ENCODE data around the gene GPANK1.

GPANK1 gene

DNA sequence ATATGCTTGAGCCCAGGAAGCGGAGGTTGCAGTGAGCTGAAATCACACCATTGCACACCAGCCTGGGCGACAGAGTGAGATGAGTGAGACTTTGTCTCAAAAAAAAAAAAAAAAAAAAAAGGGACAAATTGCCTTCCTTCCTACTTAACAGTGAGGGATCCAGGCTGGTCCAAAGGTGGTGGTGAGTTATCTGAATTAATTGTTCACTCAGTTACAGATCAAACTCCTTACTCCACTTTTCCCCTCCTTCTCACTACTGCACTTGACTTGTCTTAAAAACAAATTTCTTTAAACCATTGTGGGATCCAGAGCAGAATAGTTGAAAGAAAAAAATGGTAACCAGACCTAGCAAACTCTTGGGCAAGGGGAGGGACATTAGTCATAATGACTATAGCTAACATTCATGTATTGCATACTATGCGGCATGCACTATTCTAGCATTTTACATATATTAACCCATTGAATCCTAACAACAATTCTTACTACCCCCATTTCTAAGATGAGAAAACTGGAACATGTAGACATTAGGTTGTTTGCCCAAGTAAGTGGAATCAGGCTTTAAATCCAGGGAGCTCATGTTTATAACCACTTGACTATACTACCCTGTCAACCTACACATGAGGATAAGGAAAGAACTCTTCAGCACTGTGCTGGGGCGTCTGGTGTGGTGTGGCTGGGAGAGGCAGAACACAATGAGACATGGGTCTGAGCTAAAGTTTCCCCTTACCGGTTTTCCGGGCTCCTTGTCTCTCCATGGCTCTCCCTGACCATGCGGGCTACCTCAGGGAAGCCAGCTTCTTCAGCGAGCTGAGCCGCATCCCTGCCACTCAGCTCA lies 1.5 kb downstream of the GPANK1 start:
- Histone ChIP-seq H3K27ac (replicated peaks) (no peak overlapping the region; the same call in 1 of the 2 replicates), H3K27me3 (ENCODE audit: insufficient read depth, poor library complexity, severe bottlenecking) (no peaks in the 10 kb centered on the region), H3K4me3 (replicated peaks; ENCODE audit: insufficient read depth, low read length) (peak overlapping the region; percentile 85)
- DNase-seq (ENCODE audit: low read depth in 1 of 2, low spot score in 1 of 2), result no peak
- no peak for TF ChIP-seq GABPA (IDR thresholded peaks at IDR 0.05; ENCODE audit: low read depth)
- TF ChIP-seq, protein P1, sequence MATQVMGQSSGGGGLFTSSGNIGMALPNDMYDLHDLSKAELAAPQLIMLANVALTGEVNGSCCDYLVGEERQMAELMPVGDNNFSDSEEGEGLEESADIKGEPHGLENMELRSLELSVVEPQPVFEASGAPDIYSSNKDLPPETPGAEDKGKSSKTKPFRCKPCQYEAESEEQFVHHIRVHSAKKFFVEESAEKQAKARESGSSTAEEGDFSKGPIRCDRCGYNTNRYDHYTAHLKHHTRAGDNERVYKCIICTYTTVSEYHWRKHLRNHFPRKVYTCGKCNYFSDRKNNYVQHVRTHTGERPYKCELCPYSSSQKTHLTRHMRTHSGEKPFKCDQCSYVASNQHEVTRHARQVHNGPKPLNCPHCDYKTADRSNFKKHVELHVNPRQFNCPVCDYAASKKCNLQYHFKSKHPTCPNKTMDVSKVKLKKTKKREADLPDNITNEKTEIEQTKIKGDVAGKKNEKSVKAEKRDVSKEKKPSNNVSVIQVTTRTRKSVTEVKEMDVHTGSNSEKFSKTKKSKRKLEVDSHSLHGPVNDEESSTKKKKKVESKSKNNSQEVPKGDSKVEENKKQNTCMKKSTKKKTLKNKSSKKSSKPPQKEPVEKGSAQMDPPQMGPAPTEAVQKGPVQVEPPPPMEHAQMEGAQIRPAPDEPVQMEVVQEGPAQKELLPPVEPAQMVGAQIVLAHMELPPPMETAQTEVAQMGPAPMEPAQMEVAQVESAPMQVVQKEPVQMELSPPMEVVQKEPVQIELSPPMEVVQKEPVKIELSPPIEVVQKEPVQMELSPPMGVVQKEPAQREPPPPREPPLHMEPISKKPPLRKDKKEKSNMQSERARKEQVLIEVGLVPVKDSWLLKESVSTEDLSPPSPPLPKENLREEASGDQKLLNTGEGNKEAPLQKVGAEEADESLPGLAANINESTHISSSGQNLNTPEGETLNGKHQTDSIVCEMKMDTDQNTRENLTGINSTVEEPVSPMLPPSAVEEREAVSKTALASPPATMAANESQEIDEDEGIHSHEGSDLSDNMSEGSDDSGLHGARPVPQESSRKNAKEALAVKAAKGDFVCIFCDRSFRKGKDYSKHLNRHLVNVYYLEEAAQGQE (IDR thresholded peaks at IDR 0.05; ENCODE audit: insufficient replicate concordance, low read depth), result no peak

DNA sequence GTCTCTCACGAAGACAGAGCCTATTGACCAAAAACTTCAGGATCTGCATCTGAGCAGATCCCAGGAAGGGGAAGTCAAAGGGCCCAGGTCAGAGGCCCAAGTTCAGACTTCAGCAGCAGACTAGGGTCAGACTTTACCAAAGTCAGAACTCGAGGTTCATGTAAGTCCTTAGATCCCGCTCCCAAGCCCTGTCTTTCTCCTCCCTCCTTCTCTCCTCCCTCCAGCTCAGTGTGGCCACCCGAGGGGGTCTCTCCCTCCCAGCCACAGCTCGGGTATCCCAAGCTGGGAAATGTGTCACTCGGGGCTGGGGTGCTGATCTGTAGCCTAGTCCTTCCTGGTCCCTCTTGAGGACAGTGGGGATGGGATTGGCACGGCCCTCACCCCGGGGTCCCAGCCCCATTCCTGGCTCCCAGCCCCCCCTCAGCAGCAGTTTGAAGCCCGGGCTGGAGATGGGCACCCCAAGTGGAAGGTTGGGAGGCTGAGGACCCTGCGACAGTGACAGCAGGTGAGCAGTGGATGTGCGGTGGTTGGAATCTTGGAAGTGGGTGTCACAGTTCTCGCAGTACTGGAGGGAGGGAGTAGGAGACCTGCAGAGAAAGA lies 2.6 kb downstream of the GPANK1 start:
- Histone ChIP-seq H3K27ac (replicated peaks) (no peak overlapping the region), H3K4me3 (replicated peaks; ENCODE audit: insufficient read depth, low read length) (no peak overlapping the region), H3K27me3 (ENCODE audit: insufficient read depth, poor library complexity, severe bottlenecking) (no peaks in the 10 kb centered on the region)
- TF ChIP-seq SPI1 (IDR thresholded peaks at IDR 0.05; ENCODE audit: borderline replicate concordance, low read depth) (no peak), GABPA (IDR thresholded peaks at IDR 0.05; ENCODE audit: low read depth) (no peak), POLR2AphosphoS5 (IDR thresholded peaks at IDR 0.05; ENCODE audit: low read depth) (no peak)
- TF ChIP-seq, protein P2, sequence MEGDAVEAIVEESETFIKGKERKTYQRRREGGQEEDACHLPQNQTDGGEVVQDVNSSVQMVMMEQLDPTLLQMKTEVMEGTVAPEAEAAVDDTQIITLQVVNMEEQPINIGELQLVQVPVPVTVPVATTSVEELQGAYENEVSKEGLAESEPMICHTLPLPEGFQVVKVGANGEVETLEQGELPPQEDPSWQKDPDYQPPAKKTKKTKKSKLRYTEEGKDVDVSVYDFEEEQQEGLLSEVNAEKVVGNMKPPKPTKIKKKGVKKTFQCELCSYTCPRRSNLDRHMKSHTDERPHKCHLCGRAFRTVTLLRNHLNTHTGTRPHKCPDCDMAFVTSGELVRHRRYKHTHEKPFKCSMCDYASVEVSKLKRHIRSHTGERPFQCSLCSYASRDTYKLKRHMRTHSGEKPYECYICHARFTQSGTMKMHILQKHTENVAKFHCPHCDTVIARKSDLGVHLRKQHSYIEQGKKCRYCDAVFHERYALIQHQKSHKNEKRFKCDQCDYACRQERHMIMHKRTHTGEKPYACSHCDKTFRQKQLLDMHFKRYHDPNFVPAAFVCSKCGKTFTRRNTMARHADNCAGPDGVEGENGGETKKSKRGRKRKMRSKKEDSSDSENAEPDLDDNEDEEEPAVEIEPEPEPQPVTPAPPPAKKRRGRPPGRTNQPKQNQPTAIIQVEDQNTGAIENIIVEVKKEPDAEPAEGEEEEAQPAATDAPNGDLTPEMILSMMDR (IDR thresholded peaks at IDR 0.05; ENCODE audit: insufficient read depth, low read length), result no peak
- TF ChIP-seq, protein P1 (IDR thresholded peaks at IDR 0.05; ENCODE audit: insufficient replicate concordance, low read depth), result no peak
- DNase-seq (ENCODE audit: low read depth in 1 of 2, low spot score in 1 of 2), result no peak

DNA sequence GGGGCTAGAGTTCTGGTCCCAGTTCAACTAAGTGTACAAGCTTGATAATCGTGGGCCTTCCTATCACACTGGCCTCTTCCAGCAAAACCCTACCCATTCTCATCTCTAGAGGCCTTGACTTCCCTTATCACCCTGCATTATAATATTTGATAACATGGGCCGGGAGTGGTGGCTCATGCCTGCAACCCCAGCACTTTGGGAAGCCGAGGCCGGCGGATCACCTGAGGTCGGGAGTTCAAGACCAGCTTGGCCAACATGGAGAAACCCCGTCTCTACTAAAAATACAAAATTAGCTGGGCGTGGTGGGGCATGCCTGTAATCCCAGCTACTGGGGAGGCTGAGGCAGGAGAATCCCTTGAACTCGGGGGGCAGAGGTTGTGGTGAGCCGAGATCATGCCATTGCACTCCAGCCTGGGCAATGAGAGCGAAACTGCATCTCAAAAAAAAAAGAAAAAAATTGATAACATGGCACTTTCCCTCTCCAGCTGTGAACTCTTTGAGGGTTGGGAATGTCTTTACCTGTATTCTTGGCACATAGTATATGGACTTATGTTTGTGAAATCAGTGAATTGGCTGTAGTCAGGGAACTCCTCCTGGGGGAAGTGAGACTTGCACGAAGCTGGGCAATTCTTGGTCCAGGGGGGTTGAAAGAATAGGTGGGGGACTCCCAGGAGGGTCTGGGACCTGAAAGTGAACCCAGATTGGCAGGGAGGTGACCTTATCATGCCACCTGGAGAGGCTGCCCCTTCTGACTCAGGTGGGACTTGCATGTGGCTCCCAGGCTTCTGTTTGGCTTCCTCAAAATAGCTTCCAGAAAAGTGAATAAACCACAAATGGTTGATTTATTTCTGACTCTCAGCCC lies 3.3 kb downstream of the GPANK1 start:
- Histone ChIP-seq H3K27me3 (ENCODE audit: insufficient read depth, poor library complexity, severe bottlenecking) (no peaks in the 10 kb centered on the region), H3K27ac (replicated peaks) (peak overlapping the region; percentile 66), H3K4me3 (replicated peaks; ENCODE audit: insufficient read depth, low read length) (no peak overlapping the region)
- DNase-seq (ENCODE audit: low read depth in 1 of 2, low spot score in 1 of 2), result no peak
- TF ChIP-seq, protein P2 (IDR thresholded peaks at IDR 0.05; ENCODE audit: insufficient read depth, low read length), result no peak
- TF ChIP-seq, protein P1 (IDR thresholded peaks at IDR 0.05; ENCODE audit: insufficient replicate concordance, low read depth), result no peak
- no peak for TF ChIP-seq SPI1 (IDR thresholded peaks at IDR 0.05; ENCODE audit: borderline replicate concordance, low read depth)

Data from HL-60 (cell line).